Sciatic nerve (tissue), 1 donor: ENCODE results near the gene FAM120A. TPM values are rescaled to one million over a fixed set of nuclear protein-coding genes. Genes with fewer than 3 reads are reported as not detected.

ENCODE experiments used
- microRNA-seq: library from miRNA; unstranded; fragments of <30 nt; microRNA quantifications from one replicate; pipeline ENCODE4 v1.2.0, GENCODE V29; 2020
- total RNA-seq: library from RNA; stranded (reverse); fragmentation: NEBNext Ultra II Directional; extraction: Animal tissue kit (Norgen Biotek cat#: 25700); gene quantifications from one replicate; pipeline ENCODE4 v1.2.1, GENCODE V29; 2021
- donor health status: DM: no; HTN: no; CAD: no.

Gene FAM120A
- total RNA-seq, 1 donor from 2014 or later: 74.1 TPM

Small RNA genes lying within 50 kb of the gene (microRNA-seq; reads per million reads assigned to microRNA genes)
- not detected for gene MIR548AU

Other genes with a start within 250 kb of the FAM120A start
- gene FAM120AOS, start 1.9 kb downstream of the FAM120A start, total RNA-seq: 41.6 TPM
- gene PHF2, start 124.9 kb downstream of the FAM120A start, total RNA-seq: 41.5 TPM